ENCODE results near the gene BCR. TPM values are rescaled to one million over a fixed set of nuclear protein-coding genes. Genes with fewer than 3 reads are reported as not detected.

BCR gene
- total RNA-seq, 6 donors from 2014 or later = 47.1 to 105 (median 68.6) TPM

DNA sequence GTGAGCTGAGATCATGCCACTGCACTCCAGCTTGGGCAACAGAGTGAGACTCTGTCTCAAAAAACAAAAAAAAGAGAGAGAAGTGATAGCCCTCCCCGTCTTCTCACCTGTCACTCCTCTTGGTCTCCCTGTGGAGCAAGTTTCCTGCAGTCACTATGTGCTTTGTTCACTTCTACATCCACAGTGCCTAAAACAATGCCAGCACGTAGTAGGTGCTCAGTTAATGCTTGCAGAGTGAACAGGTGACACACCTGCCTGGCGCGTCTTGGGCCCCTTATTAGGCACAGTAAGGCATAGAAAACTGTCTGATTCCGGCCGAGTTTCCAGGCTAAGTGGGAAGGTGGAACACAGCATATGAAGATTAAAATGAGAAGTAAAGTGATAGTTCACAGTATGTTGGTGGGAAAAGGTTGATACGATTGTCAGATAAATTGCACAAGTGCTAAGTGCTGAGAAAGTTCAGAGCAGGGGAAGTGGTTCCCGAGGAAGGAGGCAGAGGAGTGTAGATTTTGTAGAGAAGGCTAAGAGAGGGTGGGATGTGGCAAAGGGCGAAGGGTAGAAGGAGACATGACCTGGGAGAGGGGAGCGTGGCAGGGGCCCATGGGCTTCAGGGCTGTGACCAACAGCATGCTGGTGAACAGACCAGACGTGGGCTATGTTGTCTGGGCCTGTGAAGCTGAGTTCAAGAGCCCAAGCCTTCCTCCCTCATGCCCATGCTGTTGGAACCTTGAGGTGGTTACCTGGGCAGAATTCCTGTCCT lies 41.9 kb downstream of the BCR start:
- TF ChIP-seq EP300 (IDR thresholded peaks at IDR 0.05) (no peak), POLR2A (IDR thresholded peaks at IDR 0.05) (no peak), POLR2AphosphoS5 (IDR thresholded peaks at IDR 0.05) (no peak)
- TF ChIP-seq, protein P1, sequence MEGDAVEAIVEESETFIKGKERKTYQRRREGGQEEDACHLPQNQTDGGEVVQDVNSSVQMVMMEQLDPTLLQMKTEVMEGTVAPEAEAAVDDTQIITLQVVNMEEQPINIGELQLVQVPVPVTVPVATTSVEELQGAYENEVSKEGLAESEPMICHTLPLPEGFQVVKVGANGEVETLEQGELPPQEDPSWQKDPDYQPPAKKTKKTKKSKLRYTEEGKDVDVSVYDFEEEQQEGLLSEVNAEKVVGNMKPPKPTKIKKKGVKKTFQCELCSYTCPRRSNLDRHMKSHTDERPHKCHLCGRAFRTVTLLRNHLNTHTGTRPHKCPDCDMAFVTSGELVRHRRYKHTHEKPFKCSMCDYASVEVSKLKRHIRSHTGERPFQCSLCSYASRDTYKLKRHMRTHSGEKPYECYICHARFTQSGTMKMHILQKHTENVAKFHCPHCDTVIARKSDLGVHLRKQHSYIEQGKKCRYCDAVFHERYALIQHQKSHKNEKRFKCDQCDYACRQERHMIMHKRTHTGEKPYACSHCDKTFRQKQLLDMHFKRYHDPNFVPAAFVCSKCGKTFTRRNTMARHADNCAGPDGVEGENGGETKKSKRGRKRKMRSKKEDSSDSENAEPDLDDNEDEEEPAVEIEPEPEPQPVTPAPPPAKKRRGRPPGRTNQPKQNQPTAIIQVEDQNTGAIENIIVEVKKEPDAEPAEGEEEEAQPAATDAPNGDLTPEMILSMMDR (IDR thresholded peaks at IDR 0.05) = no peak
- H3K36me3 ChIP-seq = no peaks in the 10 kb centered on the region
- DNase-seq (no peak), ATAC-seq (ENCODE audit: low FRiP score in 2 of 2) (no peak)
- peaks cover 98 to 100% (median 100%) of the 10 kb centered on the region in 4 donors for H3K4me1 ChIP-seq
- H3K27ac ChIP-seq = peak overlapping the region; percentile 5 to 88 (median 60)
- H3K9me3 ChIP-seq = no peaks in the 10 kb centered on the region
- WGBS, 2 donors = 69 to 83% methylated on average over 11 of the region's 11 CpGs
- no peak overlapping the region for H3K4me3 ChIP-seq
- no peaks in the 10 kb centered on the region for H3K27me3 ChIP-seq

DNA sequence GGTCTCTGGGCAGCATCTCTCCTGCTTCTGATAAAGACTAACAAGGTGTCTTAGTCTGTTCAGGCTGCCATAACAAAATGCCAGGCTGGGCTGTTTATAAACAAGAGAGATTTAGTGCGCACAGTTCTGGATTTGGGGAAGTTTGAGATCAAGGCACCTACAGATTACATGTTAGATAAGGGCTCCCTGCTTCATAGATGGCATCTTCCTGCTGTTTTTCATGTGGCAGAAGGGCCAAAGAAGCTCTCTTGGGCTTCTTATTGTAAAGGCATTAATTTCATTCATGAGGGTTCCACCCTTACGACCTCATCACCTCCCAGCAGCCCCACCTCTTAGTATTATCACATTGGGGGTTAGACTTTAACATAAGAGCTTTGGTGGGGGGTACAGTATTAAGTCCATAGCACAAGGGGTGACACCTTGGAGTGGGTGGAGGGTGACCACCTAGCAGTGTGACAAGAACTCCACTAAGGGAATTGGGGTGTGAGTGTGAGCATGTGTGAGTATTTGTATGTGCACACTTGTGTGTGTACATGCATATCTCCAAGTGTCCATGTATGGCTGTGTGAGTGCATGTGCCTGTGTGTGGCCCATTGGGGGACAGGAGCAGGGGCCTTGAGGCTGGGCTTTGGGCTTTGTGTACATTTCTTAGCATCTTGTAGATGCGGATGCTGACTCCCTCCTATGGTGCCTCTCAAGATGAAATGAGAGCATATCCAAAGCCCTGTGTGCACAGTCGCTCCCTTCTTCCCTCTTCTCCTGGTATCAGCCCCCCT lies 42.7 kb downstream of the BCR start:
- peaks cover 94 to 99% (median 98%) of the 10 kb centered on the region in 4 donors for H3K4me1 ChIP-seq
- H3K27ac ChIP-seq = peak overlapping the region; percentile 70 to 88 (median 82)
- ATAC-seq (ENCODE audit: low FRiP score in 2 of 2) (no peak), DNase-seq (no peak)
- WGBS, 2 donors = 68 to 77% methylated on average over 4 of the region's 4 CpGs
- no peaks in the 10 kb centered on the region for H3K27me3 ChIP-seq
- H3K4me3 ChIP-seq = no peak overlapping the region
- no peaks in the 10 kb centered on the region for H3K36me3 ChIP-seq
- TF ChIP-seq POLR2AphosphoS5 (IDR thresholded peaks at IDR 0.05) = no peak
- TF ChIP-seq, protein P1 (IDR thresholded peaks at IDR 0.05) = no peak
- TF ChIP-seq EP300 (IDR thresholded peaks at IDR 0.05) = no peak
- TF ChIP-seq POLR2A (IDR thresholded peaks at IDR 0.05) = no peak
- no peaks in the 10 kb centered on the region for H3K9me3 ChIP-seq

DNA sequence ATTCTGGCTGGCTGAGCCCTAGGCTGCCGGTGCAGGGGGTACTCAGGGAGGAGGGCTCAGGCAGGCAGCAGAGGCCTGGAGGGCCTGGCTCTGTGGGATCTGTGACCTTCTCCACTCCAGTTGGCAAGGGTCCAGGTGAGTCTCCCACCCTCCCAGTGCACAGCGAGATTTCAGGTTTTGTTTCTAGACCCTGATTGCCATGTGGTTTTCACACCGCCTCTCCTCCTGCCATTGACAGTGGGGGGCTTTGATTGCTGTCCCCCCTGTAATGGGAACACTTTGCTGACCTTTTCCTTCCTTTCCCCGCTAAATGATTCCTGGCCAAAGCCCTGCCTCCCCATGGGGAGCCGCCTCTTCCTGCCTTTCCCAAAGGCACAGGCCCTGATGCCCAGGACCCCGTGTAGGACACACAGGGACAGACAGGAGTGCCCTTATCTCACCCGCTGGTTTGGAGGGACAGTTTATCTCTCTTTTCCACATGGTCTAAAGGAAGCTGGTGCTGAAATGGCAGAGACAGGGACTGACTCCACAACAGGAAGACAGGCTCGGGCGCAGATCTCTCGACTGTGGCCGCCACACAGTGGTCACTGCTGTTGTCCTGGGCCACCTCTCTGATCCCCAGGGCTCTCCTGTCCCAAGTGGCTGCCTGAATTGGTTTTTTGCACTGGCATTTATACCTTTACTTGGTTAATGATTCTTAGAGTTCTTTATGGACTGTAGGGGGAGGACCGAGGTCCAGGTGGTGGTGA lies 43.4 kb downstream of the BCR start:
- ATAC-seq (ENCODE audit: low FRiP score in 2 of 2) = no peak

DNA sequence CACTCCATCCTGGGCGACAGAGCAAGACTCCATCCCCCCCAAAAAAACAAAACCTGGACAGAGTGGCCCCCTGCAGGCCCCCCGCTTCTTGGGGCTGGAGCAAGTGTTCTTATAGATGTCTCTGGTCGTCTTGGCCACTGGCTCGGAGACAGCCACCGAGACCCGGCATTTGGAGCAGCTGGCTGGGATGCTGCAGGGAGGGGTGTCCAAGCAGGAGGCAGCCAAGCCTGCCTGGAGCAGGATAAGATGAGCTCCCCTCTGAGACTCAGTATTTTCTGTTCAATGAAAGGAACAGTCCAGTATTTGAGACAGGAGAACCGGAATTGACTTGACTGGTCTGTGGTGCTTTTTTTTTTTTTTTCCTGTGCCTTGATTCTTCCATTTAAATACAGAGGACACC lies 44.5 kb downstream of the BCR start:
- no peak for DNase-seq
- no peaks in the 10 kb centered on the region for H3K36me3 ChIP-seq
- H3K27ac ChIP-seq = peak overlapping the region; percentile 70 to 88 (median 82)
- peaks cover 0 to 6% (median 2%) of the 10 kb centered on the region in 4 donors for H3K9me3 ChIP-seq
- H3K4me1 ChIP-seq = peaks cover 76 to 80% (median 79%) of the 10 kb centered on the region in 4 donors
- ATAC-seq (ENCODE audit: low FRiP score in 2 of 2) = no peak
- 73 to 86% methylated on average over 6 to 7 of the region's 7 CpGs for WGBS, 2 donors
- no peaks in the 10 kb centered on the region for H3K27me3 ChIP-seq
- H3K4me3 ChIP-seq = no peak overlapping the region
- TF ChIP-seq EP300 (IDR thresholded peaks at IDR 0.05) (no peak), POLR2AphosphoS5 (IDR thresholded peaks at IDR 0.05) (no peak), POLR2A (IDR thresholded peaks at IDR 0.05) (no peak)
- TF ChIP-seq, protein P1 (IDR thresholded peaks at IDR 0.05) = no peak

More for the DNA sequence above, 43.4 kb downstream of the BCR start:
- no peaks in the 10 kb centered on the region for H3K36me3 ChIP-seq
- no peaks in the 10 kb centered on the region for H3K27me3 ChIP-seq
- no peak overlapping the region for H3K4me3 ChIP-seq
- WGBS, 2 donors = 50 to 56% methylated on average over 10 to 12 of the region's 12 CpGs
- H3K4me1 ChIP-seq = peaks cover 87 to 91% (median 90%) of the 10 kb centered on the region in 4 donors
- peak in 1 of 2 donors; percentile 51 for DNase-seq
- peak overlapping the region; percentile 70 to 88 (median 82) for H3K27ac ChIP-seq
- TF ChIP-seq EP300 (IDR thresholded peaks at IDR 0.05) = peak in 2 of 4 donors; percentile 87 to 90
- TF ChIP-seq, protein P1 (IDR thresholded peaks at IDR 0.05) = peak in 1 of 6 experiments; percentile 6
- peak; percentile 18 to 87 for TF ChIP-seq POLR2AphosphoS5 (IDR thresholded peaks at IDR 0.05)
- no peak for TF ChIP-seq POLR2A (IDR thresholded peaks at IDR 0.05)
- H3K9me3 ChIP-seq = peaks cover 0 to 3% (median under 1%) of the 10 kb centered on the region in 4 donors

All from upper lobe of left lung (tissue), 6 donors.